Keratinocyte (primary cell): ENCODE measurements around the gene GGA2. TPM values are rescaled to one million over a fixed set of nuclear protein-coding genes. Genes with fewer than 3 reads are reported as not detected.

ENCODE experiments used
- DNase-seq: peaks from one replicate; pipeline ENCODE4 v3.0.0-alpha.2; 2011; ENCODE audit warnings: low read depth, missing footprints, low spot score
- FAIRE-seq: peaks from 2 replicates; lab custom pipeline; 2011; peaks lifted over from hg19 to GRCh38; lab: Jason Lieb, UNC
- H2AFZ ChIP-seq: 2 replicates; pipeline ENCODE4 v1.6.0; 2012; ENCODE audit warnings: low read length, control low read depth, inconsistent platforms; ENCODE audit not compliant: control insufficient read depth
- H3K27ac ChIP-seq: 2 replicates; pipeline ENCODE4 v1.5.1; 2011; ENCODE audit warnings: low read length; ENCODE audit not compliant: control insufficient read depth, insufficient read depth
- H3K27me3 ChIP-seq: 3 replicates; pipeline ENCODE4 v1.6.0; 2011; ENCODE audit warnings: low read length; ENCODE audit not compliant: control insufficient read depth, insufficient read depth; ENCODE audit errors: extremely low read depth
- H3K36me3 ChIP-seq, 2 experiments: 2 replicates in 1 of 2; 3 replicates in 1 of 2; pipeline ENCODE4 v1.5.1; 2011; ENCODE audit warnings: low read length in 2 of 2, mild to moderate bottlenecking in 1 of 2; ENCODE audit not compliant: control insufficient read depth in 2 of 2, insufficient read depth in 2 of 2; ENCODE audit errors: extremely low read depth in 1 of 2
- H3K4me1 ChIP-seq: 3 replicates; pipeline ENCODE4 v1.5.1; 2011; ENCODE audit warnings: low read length; ENCODE audit not compliant: control insufficient read depth, insufficient read depth; ENCODE audit errors: extremely low read depth
- H3K4me2 ChIP-seq: 3 replicates; pipeline ENCODE4 v1.6.0; 2011; ENCODE audit warnings: low read depth, low read length; ENCODE audit not compliant: control insufficient read depth, insufficient read depth; ENCODE audit errors: extremely low read depth
- H3K4me3 ChIP-seq, 3 experiments: fragments of 200-600 bp in 1 of 3; sonication (generic) in 1 of 3; 2 replicates in 2 of 3; 3 replicates in 1 of 3; pipeline ENCODE4 v1.5.1; 2011 to 2016; ENCODE audit warnings: low read length in 3 of 3, mild to moderate bottlenecking in 3 of 3, control low read depth in 2 of 3, inconsistent platforms in 1 of 3, low read depth in 1 of 3, mixed read lengths in 1 of 3, mixed run types in 1 of 3, moderate library complexity in 1 of 3; ENCODE audit not compliant: control insufficient read depth in 2 of 3, insufficient read depth in 2 of 3; ENCODE audit errors: extremely low read depth in 1 of 3
- H3K79me2 ChIP-seq: 2 replicates; pipeline ENCODE4 v1.6.0; 2012; ENCODE audit warnings: low read length; ENCODE audit not compliant: control insufficient read depth, insufficient read depth
- H3K9ac ChIP-seq: 3 replicates; pipeline ENCODE4 v1.6.0; 2011; ENCODE audit warnings: low read length; ENCODE audit not compliant: control insufficient read depth, insufficient read depth; ENCODE audit errors: extremely low read depth
- H3K9me1 ChIP-seq: 3 replicates; pipeline ENCODE4 v1.6.0; 2011; ENCODE audit warnings: low read length; ENCODE audit not compliant: control insufficient read depth, insufficient read depth; ENCODE audit errors: extremely low read depth
- H3K9me3 ChIP-seq: 2 replicates; pipeline ENCODE4 v1.5.1; 2012; ENCODE audit warnings: low read depth, low read length; ENCODE audit not compliant: control insufficient read depth
- H4K20me1 ChIP-seq: 3 replicates; pipeline ENCODE4 v1.6.0; 2011; ENCODE audit warnings: low read length; ENCODE audit not compliant: control insufficient read depth, insufficient read depth; ENCODE audit errors: extremely low read depth
- CTCF ChIP-seq, 3 experiments: IDR thresholded peaks in 1 of 3; conservative IDR thresholded peaks in 1 of 3; optimal IDR thresholded peaks in 1 of 3; 2 replicates in 2 of 3; 3 replicates in 1 of 3; pipeline versions ENCODE3 to v1.5.1; 2011; ENCODE audit warnings: low read length in 3 of 3, mild to moderate bottlenecking in 3 of 3, moderate library complexity in 2 of 3, control low read depth in 1 of 3, inconsistent platforms in 1 of 3; ENCODE audit not compliant: insufficient read depth in 2 of 3; ENCODE audit errors: extremely low read depth in 1 of 3
- EZH2 ChIP-seq: IDR thresholded peaks from one replicate; pipeline ENCODE4 v1.6.1; 2012; ENCODE audit warnings: inconsistent platforms, mild to moderate bottlenecking, low read length, moderate library complexity
- dilution Hi-C: fragments of 300-500 bp; cut with MboI; formaldehyde crosslinking; loops from one replicate; pipeline ENCODE4 v1.7.0; 2020; ENCODE audit warnings: low sequenced_read_pairs; ENCODE audit not compliant: extremely low pct_ligation_motif_present
- polyA plus RNA-seq, 5 experiments: library from polyadenylated mRNA; depleted of rRNA in 3 of 5; stranded (reverse) in 3 of 5; stranded (forward) in 1 of 5; unstranded in 1 of 5; fragments of >200 nt; gene quantifications; 1 replicate in 1 of 5; 2 replicates in 3 of 5; 3 replicates in 1 of 5; pipeline versions ENCODE4 v1.2.1 to v1.2.3, GENCODE V29; 2011 to 2012; ENCODE audit warnings: missing spikeins in 2 of 5, low read depth in 1 of 5, low replicate concordance in 1 of 5

Gene GGA2
- polyA plus RNA-seq, 1 donor (not counting 4 experiments of a cell fraction or from before 2014, with no cell fraction given), result 54.1 TPM

GRCh38 chr16:23500862-23501225 lies 9.4 kb downstream of the GGA2 start:
- Histone ChIP-seq H3K79me2 (peaks cover 47% of the 10 kb centered on the region), H3K9ac (peak overlapping the region; percentile 24), H3K27me3 (no peaks in the 10 kb centered on the region), H3K4me3 (no peak overlapping the region), H3K27ac (peak overlapping the region; percentile 75), H4K20me1 (peaks cover 11% of the 10 kb centered on the region), H3K9me3 (no peaks in the 10 kb centered on the region), H3K36me3 (no peaks in the 10 kb centered on the region), H3K4me2 (peak overlapping the region; percentile 68), H3K4me1 (peaks cover 77% of the 10 kb centered on the region), H2AFZ (no peak overlapping the region), H3K9me1 (peaks cover 4% of the 10 kb centered on the region)
- dilution Hi-C loops, result no loop called here
- TF ChIP-seq CTCF (optimal IDR thresholded peaks at IDR 0.05 in 1 of 3, IDR thresholded peaks at IDR 0.05 in 1 of 3, conservative IDR thresholded peaks at IDR 0.05 in 1 of 3; ENCODE audit: extremely low read depth in 1 of 3, insufficient read depth in 2 of 3, low read length in 3 of 3) (no peak), EZH2 (no peak)
- FAIRE-seq (peak; percentile 13), DNase-seq (no peak)

GRCh38 chr16:23500212-23500861 lies 10.0 kb downstream of the GGA2 start:
- Histone ChIP-seq H3K79me2 (peaks cover 47% of the 10 kb centered on the region), H2AFZ (no peak overlapping the region)
- FAIRE-seq, result no peak

More at GRCh38 chr16:23500212-23500861, 10.0 kb downstream of the GGA2 start:
- Histone ChIP-seq H3K4me3 (no peak overlapping the region), H4K20me1 (peaks cover 11% of the 10 kb centered on the region), H3K9me1 (peaks cover 4% of the 10 kb centered on the region), H3K9me3 (no peaks in the 10 kb centered on the region), H3K27me3 (no peaks in the 10 kb centered on the region), H3K9ac (peak overlapping the region; percentile 22), H3K4me1 (peaks cover 78% of the 10 kb centered on the region), H3K36me3 (no peaks in the 10 kb centered on the region), H3K27ac (peak overlapping the region; percentile 75), H3K4me2 (peak overlapping the region; percentile 68)
- dilution Hi-C loops, result no loop called here
- TF ChIP-seq EZH2, result no peak
- peak in 1 of 3 experiments; percentile 17 for TF ChIP-seq CTCF (optimal IDR thresholded peaks at IDR 0.05 in 1 of 3, IDR thresholded peaks at IDR 0.05 in 1 of 3, conservative IDR thresholded peaks at IDR 0.05 in 1 of 3; ENCODE audit: extremely low read depth in 1 of 3, insufficient read depth in 2 of 3, low read length in 3 of 3)
- no peak for DNase-seq
